GM12865 (cell line): ENCODE measurements around the gene HLCS.
A peak's percentile ranks its signal among the peaks of the same experiment; 100 is the strongest.
"Not testable (repeated sequence)": the region's sequence is repeated elsewhere in the genome, so short reads cannot be mapped to it uniquely, and the experiment has no call there.

Experiments
- DNase-seq: peaks from one replicate; pipeline ENCODE4 v3.0.0; 2010; ENCODE audit warnings: low read depth
- H3K4me3 ChIP-seq: 2 replicates; pipeline ENCODE4 v1.5.1; 2011; ENCODE audit warnings: mild to moderate bottlenecking, low read depth, low read length, control low read depth
- TF ChIP-seq, protein P1 (sequence below): IDR thresholded peaks from 2 replicates; pipeline ENCODE4 v1.5.1; 2011; ENCODE audit warnings: low read length, control low read depth, low read depth, inconsistent platforms; ENCODE audit not compliant: insufficient read depth; ENCODE audit errors: missing control alignments

Gene HLCS

DNA sequence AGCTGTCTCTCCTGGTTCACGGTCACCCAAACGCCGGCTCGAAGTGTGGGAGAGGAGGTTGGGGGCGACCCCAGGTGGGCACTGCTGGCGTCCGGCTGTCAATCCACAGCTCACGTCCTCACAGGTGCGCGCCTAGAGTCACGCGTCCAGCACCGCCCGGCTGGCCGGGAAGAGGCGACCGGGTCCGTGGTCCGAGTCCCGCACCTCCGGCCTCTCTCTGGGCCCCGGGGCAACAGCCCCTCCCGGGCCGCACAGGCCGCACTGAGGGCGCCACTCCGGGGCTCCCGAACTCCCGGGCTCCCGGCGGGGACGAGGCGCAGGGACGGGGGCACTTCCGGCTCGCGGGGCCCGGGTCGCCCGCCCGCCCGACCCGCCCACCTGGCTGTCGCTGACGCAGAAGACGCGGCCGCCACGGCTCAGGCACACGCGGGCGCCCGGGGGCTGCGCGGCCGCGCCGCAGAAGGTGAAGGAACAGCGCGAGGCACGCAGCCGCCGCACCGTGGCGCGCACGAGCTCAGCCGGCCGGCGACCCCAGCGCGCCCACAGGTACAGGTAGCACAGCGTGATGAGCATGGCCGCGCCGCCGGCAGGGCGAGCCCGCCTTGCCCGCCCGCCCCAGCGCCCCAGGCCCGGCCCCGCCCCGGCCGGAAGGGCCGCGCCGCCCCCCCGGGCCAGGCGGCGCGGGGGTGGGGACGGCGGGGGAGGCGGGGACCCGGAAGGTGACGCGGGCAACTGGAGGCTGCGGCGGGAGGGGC is at the start of gene HLCS:
HLCS (minus strand) TSS at position 604 of the 755 bp plus-strand sequence; CDS start at position 573, 31 bp downstream.
- peak; percentile 89 for DNase-seq
- peak within 1 kb of the TSS; percentile 93 for H3K4me3 ChIP-seq
- TF ChIP-seq, protein P1, sequence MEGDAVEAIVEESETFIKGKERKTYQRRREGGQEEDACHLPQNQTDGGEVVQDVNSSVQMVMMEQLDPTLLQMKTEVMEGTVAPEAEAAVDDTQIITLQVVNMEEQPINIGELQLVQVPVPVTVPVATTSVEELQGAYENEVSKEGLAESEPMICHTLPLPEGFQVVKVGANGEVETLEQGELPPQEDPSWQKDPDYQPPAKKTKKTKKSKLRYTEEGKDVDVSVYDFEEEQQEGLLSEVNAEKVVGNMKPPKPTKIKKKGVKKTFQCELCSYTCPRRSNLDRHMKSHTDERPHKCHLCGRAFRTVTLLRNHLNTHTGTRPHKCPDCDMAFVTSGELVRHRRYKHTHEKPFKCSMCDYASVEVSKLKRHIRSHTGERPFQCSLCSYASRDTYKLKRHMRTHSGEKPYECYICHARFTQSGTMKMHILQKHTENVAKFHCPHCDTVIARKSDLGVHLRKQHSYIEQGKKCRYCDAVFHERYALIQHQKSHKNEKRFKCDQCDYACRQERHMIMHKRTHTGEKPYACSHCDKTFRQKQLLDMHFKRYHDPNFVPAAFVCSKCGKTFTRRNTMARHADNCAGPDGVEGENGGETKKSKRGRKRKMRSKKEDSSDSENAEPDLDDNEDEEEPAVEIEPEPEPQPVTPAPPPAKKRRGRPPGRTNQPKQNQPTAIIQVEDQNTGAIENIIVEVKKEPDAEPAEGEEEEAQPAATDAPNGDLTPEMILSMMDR = peak; percentile 39

DNA sequence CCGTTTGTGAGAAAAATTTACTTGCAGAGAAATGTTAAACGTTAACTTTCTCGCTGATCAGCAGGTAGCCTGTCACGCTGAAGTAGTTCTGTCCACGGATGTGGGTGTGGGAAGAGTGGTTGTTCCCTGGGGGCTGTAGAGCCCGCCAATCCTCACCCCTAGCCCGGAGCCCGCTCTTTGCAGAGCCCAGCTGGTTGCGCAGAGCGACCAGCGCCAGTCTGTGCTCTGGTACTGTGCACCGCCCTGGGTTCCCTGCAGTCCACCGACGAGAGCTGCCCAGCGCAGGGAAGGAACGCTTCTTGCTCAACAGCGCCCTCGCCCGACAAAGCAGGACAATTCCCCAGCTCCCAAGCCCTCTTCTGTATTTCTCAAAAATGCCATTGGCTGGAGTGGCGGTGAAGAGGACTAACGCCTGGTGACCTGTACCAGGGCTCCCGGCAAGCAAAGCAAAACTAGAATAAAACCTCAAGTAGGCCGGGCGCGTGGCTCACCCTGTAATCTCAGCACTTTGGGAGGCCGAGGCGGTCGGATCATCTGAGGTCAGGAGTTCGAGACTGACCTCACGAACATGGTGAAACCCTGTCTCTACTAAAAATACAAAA is 43.4 kb upstream of the HLCS start:
- TF ChIP-seq, protein P1 = peak; percentile 86
- DNase-seq = peak; percentile 80
- H3K4me3 ChIP-seq = peak overlapping the region; percentile 20

DNA sequence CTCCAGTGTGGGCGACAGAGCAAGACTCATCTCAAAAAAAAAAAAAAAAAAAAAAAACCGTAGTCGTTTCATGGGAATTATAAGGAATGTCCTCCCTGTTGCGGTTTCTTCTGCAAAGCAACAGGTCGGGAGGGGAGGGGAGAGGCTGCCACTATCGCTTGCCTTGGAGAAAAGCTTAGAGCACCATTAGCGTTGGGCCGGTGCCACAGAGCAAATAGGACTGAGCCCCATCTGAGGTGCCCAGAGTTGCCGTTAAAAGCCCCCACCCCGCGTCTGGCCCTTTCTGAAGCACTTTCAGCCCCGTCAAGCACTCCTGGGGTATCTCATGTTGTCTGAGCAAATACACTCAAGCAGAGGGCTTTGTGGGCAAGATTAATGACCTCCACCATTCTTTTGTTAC is 42.3 kb upstream of the HLCS start:
- TF ChIP-seq, protein P1 = no peak
- no peak for DNase-seq
- H3K4me3 ChIP-seq = no peak overlapping the region

DNA sequence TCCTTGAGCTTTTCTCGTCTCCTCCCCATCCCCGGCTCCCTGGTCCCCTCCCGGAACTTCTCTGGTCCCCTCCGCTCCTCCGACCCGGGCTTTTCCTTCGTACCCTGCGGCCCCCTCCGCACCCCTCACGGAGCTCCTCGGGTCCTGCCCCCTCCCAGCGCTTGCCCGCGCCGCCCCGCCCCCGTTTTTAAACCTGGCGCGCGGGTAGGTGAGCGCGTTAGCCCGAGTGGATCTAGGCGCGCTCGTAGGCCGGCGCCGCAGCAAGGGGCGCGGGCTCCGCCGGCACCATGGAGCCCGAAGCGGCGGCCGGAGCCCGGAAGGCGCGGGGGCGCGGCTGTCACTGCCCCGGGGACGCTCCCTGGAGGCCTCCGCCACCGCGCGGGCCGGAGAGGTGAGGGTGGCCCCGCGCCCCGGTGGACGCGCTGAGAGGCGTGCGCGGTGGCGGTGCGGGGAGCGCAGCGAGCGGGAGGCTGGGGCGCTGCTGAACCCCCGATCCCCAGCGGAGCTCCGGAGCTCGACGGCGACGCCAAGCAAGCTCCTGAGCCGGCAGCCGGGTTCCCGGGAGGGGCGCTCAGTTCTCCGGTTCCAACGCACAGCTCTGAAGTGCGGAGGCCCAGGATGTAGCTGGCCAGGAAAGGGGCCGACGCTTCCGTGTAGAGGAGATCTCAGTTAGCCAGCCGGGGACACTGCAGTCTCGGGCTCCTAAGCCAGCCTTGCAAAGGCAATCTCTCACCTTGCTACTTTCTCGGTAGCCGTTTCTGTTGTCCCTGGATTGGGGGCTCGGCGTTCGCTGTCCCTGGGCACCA is 40.2 kb upstream of the HLCS start, which contains the start of gene RIPPLY3:
RIPPLY3 (plus strand) TSS at position 217 of the 806 bp plus-strand sequence; CDS start at position 288, 71 bp downstream.
- TF ChIP-seq, protein P1 = no peak
- no peak for DNase-seq
- no peak within 1 kb of the TSS for H3K4me3 ChIP-seq

DNA sequence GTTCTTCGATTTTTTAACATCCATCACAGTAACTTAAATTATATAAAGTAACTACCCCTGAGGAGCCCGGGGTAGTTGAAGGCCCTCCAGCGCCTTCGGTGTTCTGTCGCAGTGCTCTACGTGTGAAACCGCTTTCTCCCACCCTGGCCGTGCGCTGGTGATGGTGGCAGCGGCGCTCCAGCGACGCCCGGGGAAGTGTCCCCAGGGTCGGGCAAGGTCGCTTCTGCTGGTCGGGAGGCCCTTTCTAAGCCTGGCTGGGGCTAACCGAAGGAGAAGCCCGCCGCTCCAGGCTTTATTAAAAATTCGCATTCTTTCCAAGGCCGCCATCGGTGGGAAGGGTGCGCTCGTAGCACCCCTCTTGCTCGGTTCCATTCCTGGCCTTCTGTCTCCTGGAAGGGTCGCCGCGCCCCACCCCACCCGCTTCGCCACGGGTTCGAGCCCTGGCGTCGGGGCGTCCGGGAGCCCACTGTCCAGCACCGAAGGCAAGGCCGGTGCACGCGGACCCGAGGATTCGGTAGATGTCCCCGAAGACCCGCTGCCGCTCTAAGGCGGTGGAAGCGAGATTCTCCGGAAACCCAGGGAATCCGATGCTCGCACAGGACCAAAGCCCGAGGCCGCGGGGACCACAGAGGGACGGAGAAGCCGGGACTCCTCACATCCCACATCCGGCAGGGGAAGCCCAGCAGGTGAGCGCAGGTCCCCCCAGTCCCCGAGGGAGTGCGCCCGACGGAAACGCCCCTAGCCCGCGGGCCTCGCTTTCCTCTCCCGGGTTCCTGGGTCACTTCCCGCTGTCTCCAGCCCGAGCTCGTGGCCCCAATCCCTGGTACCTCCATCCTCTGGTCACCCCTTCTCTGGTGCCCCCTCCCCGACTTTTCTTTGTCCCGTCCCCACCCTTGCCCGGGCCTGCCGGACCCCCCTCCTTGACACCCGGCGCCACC is 39.3 kb upstream of the HLCS start:
- no peak overlapping the region for H3K4me3 ChIP-seq
- TF ChIP-seq, protein P1 = no peak
- DNase-seq = no peak

DNA sequence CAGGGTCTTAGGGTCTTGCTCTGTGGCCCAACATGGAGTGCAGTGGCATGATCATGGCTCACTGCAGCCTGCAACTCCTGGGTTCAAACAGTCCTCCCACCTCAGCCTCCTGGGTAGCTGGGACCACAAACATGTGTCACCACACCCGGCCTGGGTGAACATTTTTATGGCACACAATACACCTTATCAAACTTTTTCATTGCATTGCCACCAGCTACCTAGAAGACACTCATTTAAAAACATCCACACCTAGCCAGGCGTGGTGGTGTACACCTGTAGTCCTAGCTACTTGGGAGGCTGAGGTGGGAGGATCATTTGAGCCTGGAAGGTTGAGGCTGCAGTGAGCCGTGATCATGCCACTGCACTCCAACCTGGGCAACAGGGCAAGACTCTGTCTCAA is 37.4 kb upstream of the HLCS start:
- H3K4me3 ChIP-seq, DNase-seq: not testable (repeated sequence)

DNA sequence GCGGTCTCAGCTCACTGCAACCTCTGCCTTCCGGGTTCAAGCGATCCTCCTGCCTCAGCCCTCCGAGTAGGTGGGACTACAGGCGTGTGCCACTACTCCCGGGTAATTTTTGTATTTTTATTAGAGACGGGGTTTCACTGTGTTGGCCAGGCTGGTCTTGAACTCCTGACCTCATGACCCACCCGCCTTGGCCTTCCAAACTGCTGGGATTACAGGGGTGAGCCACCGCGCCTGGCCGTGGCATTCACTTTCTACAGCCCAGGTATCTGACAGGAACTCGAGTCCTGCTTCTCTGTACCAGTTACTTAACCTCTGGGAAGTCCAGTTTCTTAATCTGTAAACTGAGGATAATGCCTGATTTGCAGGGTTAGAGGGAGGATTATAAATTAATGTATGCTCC is 36.4 kb upstream of the HLCS start:
- not testable (repeated sequence) for H3K4me3 ChIP-seq, DNase-seq
